Motor neuron (in vitro differentiated cells): ENCODE results near the gene DENND1B. TPM values are rescaled to one million over a fixed set of nuclear protein-coding genes. Genes with fewer than 3 reads are reported as not detected.
"Not testable (repeated sequence)": the region's sequence is repeated elsewhere in the genome, so short reads cannot be mapped to it uniquely, and the experiment has no call there.

Experiments used
- ATAC-seq, 8 experiments: fragments of 200-7000 bp; cut with Tn5 transposase; replicated peaks in 6 of 8; 2 replicates each; pipeline ENCODE4 v1.8.0; 2021; ENCODE audit warnings: mild to moderate bottlenecking in 8 of 8, moderate library complexity in 8 of 8
- H3K27ac ChIP-seq, 2 donors: fragments of 250-450 bp; sonication (Bioruptor Pico); 2 replicates each; pipeline ENCODE4 v1.9.0; 2021; ENCODE audit warnings: antibody characterized with exemption in 2 of 2, mild to moderate bottlenecking in 2 of 2, moderate library complexity in 1 of 2
- H3K4me1 ChIP-seq, 2 donors: fragments of 250-450 bp; sonication (Bioruptor Pico); replicated peaks in 1 of 2; 2 replicates each; pipeline ENCODE4 v1.6.1; 2021; ENCODE audit warnings: antibody characterized with exemption in 2 of 2, mild to moderate bottlenecking in 2 of 2, moderate library complexity in 1 of 2
- H3K4me3 ChIP-seq, 5 donors: fragments of 250-450 bp; sonication (Bioruptor Pico); 2 replicates each; pipeline ENCODE4 v1.9.0; 2021; ENCODE audit warnings: antibody characterized with exemption in 5 of 5, mild to moderate bottlenecking in 5 of 5, moderate library complexity in 4 of 5
- WGBS, 10 experiments: fragments of 450-650 bp; shearing (Covaris generic); methylation state at CpG; one replicate each; pipeline ENCODE4 v1.0.0; 2022; 5-methylcytosine and 5-hydroxymethylcytosine counted together
- in situ Hi-C, 9 experiments: fragments of 400-800 bp; cut with MboI; loops; one replicate each; pipeline ENCODE4 v1.15.0; 2021; ENCODE audit warnings: low sequenced_read_pairs in 9 of 9, low pct_unique_long_range_greater_than_20kb in 2 of 9; ENCODE audit not compliant: unreplicated experiment in 9 of 9
- total RNA-seq, 8 experiments: library from RNA; unstranded; fragments of 300-600 nt; gene quantifications; 2 replicates each; pipeline versions ENCODE4 v1.2.3 to v1.2.4, GENCODE V29; 2022

The DENND1B gene
- total RNA-seq, 8 experiments from 2014 or later: 9.0 to 29.9 (median 11.6) TPM

- peaks cover 0 to 3% of the 10 kb centered on the region in 2 donors for H3K4me1 ChIP-seq
- no peak overlapping the region for H3K27ac ChIP-seq
- in situ Hi-C loops: loop anchor here in 1 of 9 experiments (25.0 kb wide), 1 partner anchor 935 kb away; no protein-coding TSS in a partner anchor
- WGBS, 10 experiments: 33 to 63% (median 52%) methylated on average over 3 to 4 of the region's 4 CpGs
- no peak overlapping the region for H3K4me3 ChIP-seq
- ATAC-seq: no peak
Observed at GRCh38 chr1:197526736-197527371, 248.4 kb downstream of the DENND1B start.

- peak in 2 of 8 experiments; percentile 22 to 28 for ATAC-seq
- Histone ChIP-seq H3K4me1 (no peaks in the 10 kb centered on the region), H3K27ac (no peak overlapping the region), H3K4me3 (no peak overlapping the region)
- WGBS, 10 experiments: 0 to 38% (median 22%) methylated on average over 1 to 2 of the region's 2 CpGs
- in situ Hi-C loops: no loop called here
Observed at GRCh38 chr1:197521118-197521739, 254.1 kb downstream of the DENND1B start.

- in situ Hi-C loops: no loop called here
- 83 to 100% (median 100%) methylated on average over 1 of the region's 1 CpG; no CpG with 5 or more reads in 1 of the 10 experiments for WGBS, 10 experiments
- H3K4me1 ChIP-seq: no peaks in the 10 kb centered on the region
- no peak for ATAC-seq
- H3K27ac ChIP-seq: no peak overlapping the region
- no peak overlapping the region for H3K4me3 ChIP-seq
Observed at GRCh38 chr1:197519741-197520334, 255.4 kb downstream of the DENND1B start.

- in situ Hi-C loops: no loop called here
- H3K27ac ChIP-seq: no peak overlapping the region
- H3K4me1 ChIP-seq: no peaks in the 10 kb centered on the region
- WGBS, 10 experiments: 71 to 100% (median 91%) methylated on average over 1 of the region's 1 CpG; no CpG with 5 or more reads in 2 of the 10 experiments
- no peak for ATAC-seq
- no peak overlapping the region for H3K4me3 ChIP-seq
Observed at GRCh38 chr1:197515421-197515820, 259.9 kb downstream of the DENND1B start.

- Histone ChIP-seq H3K27ac (no peak overlapping the region), H3K4me1 (no peaks in the 10 kb centered on the region), H3K4me3 (no peak overlapping the region)
- no peak for ATAC-seq
- in situ Hi-C loops: no loop called here
- WGBS, 10 experiments: 36 to 100% (median 86%) methylated on average over 1 to 4 of the region's 4 CpGs
Observed at GRCh38 chr1:197510691-197511378, 264.4 kb downstream of the DENND1B start.

- H3K4me3 ChIP-seq: no peak overlapping the region
- H3K4me1 ChIP-seq: no peaks in the 10 kb centered on the region
- in situ Hi-C loops: no loop called here
- H3K27ac ChIP-seq: no peak overlapping the region
- 30 to 93% (median 82%) methylated on average over 2 to 10 of the region's 10 CpGs; no CpG with 5 or more reads in 3 of the 10 experiments for WGBS, 10 experiments
- no peak for ATAC-seq
Observed at GRCh38 chr1:197496722-197497121, 278.6 kb downstream of the DENND1B start.

- in situ Hi-C loops, ATAC-seq, H3K27ac ChIP-seq, H3K4me1 ChIP-seq, H3K4me3 ChIP-seq: not testable (repeated sequence)
- 0 to 100% (median 80%) methylated on average over 1 of the region's 1 CpG; no CpG with 5 or more reads in 1 of the 10 experiments for WGBS, 10 experiments
Observed at GRCh38 chr1:197491505-197491904, 283.8 kb downstream of the DENND1B start.

- H3K4me1 ChIP-seq: peaks cover 0 to 4% of the 10 kb centered on the region in 2 donors
- 83 to 100% (median 100%) methylated on average over 1 to 2 of the region's 2 CpGs; no CpG with 5 or more reads in 5 of the 10 experiments for WGBS, 10 experiments
- no peak overlapping the region for H3K4me3 ChIP-seq
- H3K27ac ChIP-seq: no peak overlapping the region
- in situ Hi-C loops: no loop called here
- ATAC-seq: peak in 4 of 8 experiments; percentile 28 to 61 (median 44)
Observed at GRCh38 chr1:197486946-197487345, 288.3 kb downstream of the DENND1B start.

GRCh38 chr1:197485790-197486189, 289.5 kb downstream of the DENND1B start:
- Histone ChIP-seq H3K27ac (no peak overlapping the region), H3K4me3 (no peak overlapping the region), H3K4me1 (peaks cover 0 to 6% of the 10 kb centered on the region in 2 donors)
- in situ Hi-C loops: no loop called here
- 50 to 100% (median 86%) methylated on average over 1 to 3 of the region's 3 CpGs for WGBS, 10 experiments
- peak in 1 of 8 experiments; percentile 44 for ATAC-seq

- Histone ChIP-seq H3K27ac (no peak overlapping the region), H3K4me1 (peaks cover 0 to 6% of the 10 kb centered on the region in 2 donors), H3K4me3 (no peak overlapping the region)
- ATAC-seq: peak in 2 of 8 experiments; percentile 73 to 81
- in situ Hi-C loops: no loop called here
- WGBS, 10 experiments: 0 to 88% (median 65%) methylated on average over 1 to 4 of the region's 4 CpGs; no CpG with 5 or more reads in 2 of the 10 experiments
Observed at GRCh38 chr1:197481101-197481500, 294.2 kb downstream of the DENND1B start.

GRCh38 chr1:197480446-197480845, 294.8 kb downstream of the DENND1B start:
- Histone ChIP-seq H3K4me3 (no peak overlapping the region), H3K4me1 (peaks cover 0 to 6% of the 10 kb centered on the region in 2 donors), H3K27ac (no peak overlapping the region)
- in situ Hi-C loops: no loop called here
- 8 to 87% (median 79%) methylated on average over 2 to 6 of the region's 6 CpGs; no CpG with 5 or more reads in 2 of the 10 experiments for WGBS, 10 experiments
- ATAC-seq: peak in 3 of 8 experiments; percentile 13 to 54 (median 35)

GRCh38 chr1:197472141-197472540, 303.1 kb downstream of the DENND1B start:
- no peak overlapping the region for H3K27ac ChIP-seq
- ATAC-seq: no peak
- H3K4me3 ChIP-seq: no peak overlapping the region
- 43 to 100% (median 90%) methylated on average over 2 to 3 of the region's 3 CpGs; no CpG with 5 or more reads in 2 of the 10 experiments for WGBS, 10 experiments
- in situ Hi-C loops: no loop called here
- peaks cover 36 to 49% of the 10 kb centered on the region in 2 donors for H3K4me1 ChIP-seq
